A549 treated with AZD9567 at 1 μM for 4 hours (cell line): Measurements from ENCODE around the gene GLB1L. TPM values are rescaled to one million over a fixed set of nuclear protein-coding genes. Genes with fewer than 3 reads are reported as not detected.

Experiments
- total RNA-seq: library from RNA; stranded (reverse); fragments of 200-300 nt; extraction: Qiagen RNA extraction; gene quantifications from 5 replicates; pipeline ENCODE4 v1.2.3, GENCODE V29; 2022; ENCODE audit not compliant: insufficient read depth

GLB1L gene
- 5.6 to 7.1 TPM (median 5.9 TPM) in 5 replicates for total RNA-seq

DNA sequence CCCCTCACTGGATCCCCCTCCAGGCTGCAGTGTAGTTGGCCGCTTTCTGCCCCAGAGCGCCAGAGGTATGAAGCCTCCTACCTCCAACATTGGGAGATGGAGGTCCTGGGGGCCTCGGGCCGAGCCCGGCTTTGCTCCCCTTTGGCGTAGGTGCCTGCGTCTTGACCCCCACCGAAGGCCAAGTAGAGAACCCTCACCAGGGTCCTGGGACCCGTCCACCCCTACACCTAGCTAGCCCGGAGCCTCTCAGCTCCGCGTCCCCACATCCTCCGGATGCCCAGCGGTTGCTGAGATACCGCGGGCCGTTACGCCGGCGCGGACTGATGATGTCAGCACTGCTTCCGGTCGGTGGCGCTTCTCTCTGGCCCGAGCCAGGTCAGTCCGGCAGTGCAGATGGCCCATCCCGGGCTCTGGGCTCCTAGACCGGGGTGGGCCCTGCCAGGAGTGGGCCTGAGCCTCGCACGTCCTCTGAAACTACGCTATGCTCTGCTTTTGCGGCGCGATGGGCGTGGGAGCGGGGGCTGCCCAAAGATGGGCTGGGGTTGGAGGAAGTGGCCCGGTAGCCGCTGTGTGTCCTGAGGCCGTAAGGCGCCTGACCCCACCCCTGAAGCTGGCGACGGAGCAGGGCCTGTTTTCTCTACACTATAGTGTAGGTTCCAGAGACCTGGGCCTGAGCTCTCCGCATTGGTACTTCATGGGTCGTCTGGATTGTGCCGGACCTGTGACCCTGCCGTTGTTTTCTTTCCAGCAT lies at the start of gene GLB1L, which contains the start of gene STK16:
Gene GLB1L, minus strand, starts transcription at position 297 of the 751 bp plus-strand sequence. CDS start 1,871 bp downstream, outside the sequence.
Gene STK16, plus strand, starts transcription at position 332 of the 751 bp plus-strand sequence. CDS start 521 bp downstream, outside the sequence.

DNA sequence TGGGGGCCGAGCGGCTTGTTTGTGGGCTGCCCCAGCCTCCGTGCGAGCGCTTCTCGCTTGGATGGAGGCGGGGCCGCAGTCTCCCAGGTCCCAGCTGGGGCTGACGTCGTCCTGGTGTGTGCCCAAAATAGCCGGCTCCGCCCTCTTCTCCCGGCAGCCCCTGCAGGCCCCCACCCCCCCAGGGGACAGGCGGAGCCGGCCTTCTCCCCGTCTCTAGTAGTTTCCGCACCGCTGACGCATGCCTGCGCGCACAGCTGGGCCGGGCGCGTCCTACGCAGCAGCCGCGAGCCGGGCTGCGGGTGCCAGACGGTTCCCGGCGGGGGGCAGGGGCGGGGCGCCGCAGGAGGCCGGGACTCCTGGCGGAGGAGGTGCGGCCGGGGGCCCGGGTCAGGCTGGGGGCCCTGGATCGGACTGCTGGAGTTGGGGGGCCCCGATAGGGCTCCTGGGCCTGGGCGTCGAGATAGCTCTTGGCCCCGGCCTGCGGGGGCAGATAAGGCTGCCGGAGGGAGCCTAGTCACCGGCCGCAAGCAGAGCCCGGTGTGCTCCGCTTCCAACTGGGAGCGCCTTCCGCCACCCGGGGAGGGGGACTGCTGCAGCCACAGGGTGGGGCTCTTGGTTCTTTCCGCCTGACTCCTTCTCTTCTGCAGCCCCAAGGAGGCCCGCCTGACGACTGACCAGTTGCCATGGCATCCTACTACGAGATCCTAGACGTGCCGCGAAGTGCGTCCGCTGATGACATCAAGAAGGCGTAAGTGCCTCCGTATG lies 34.1 kb upstream of the GLB1L start, which contains the start of gene DNAJB2:
Gene DNAJB2, plus strand, starts transcription at position 216 of the 765 bp plus-strand sequence. Its CDS starts 468 bp downstream, at position 684.

DNA sequence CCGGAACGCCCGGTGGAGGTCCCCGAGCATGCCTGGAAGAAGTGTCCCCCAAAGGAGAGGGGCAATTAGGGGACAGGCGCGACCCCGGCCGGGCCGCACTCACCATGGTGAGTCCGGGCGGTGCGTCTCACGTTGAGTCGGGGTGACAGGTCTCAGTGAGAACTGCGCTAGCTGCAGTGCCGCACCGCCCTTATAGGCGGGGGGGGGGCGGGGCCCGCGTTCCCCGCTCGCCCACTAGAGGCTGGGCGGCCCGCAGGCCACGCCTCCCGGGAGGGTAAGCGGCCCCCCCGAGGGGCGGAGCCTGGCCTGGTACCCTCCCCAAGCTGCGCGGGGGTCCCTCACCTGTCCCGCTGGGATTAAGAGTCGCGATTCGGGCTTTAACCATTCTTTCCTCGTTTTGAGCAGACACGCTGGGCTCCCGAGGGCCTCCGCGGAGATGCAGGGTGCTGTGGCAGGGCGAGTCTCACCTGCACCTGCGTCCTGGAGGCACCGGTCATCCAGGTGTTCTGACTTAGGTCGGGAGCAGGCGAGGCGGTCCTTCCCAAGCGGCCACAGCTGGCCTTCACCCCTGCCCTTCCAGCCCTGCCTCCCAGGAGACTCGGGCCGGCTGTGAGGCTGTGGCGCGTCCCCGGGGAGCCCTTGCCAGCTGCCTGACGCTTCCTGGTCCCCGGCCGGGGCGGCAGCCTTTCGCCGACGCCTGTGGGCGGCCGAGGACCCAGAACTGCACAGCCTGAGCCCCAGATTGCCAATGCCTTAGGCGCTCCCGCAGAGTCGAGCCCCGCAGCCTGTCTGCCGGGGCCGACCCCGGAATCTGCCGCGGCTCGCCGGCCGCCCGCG lies 8.7 kb upstream of the GLB1L start, which contains the start of gene TUBA4A:
Gene TUBA4A, minus strand, starts transcription at position 166 of the 837 bp plus-strand sequence. Its CDS starts 60 bp downstream, at position 106.

DNA sequence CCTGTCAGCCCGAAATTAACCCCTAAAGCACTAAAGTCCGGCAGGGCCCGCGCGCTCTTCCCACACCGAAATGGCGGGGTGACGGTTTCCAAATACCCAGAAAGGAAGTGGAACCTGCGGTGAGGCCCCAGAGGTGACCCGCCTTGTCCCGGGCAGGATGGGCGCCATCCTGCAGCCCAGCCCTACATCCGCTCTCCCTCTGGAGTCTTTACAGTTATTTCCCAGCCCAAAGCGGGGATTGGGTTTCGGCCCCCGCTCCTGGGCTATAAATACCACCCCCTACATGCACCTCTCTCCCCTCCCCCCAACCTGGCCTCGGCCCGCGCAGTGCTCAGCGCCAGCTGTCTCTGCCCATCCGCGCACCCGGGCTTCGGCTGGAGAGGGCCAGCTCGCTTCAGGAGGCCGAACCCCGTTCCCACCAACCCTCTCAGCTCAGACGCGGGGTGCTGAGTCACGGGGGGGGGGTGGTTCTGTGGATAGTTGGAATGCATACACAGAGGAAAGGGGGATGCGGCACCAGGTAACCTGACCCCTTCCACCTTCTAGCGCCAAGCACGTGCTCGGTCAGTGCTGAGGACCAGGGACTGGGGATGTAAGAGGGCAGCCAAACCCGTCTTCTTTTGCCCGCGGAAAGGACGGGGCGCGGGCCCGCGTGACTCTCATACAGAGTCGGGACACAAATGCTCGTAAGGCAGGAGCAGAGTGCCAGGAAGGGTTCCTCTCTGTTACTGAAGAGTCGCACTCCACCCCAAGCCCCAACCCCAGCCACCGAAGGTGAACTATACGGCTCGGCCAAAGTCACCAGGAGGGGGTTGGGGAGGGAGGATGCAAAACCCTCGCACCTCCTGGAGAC lies 7.9 kb upstream of the GLB1L start, which contains the start of gene TUBA4B:
Gene TUBA4B, plus strand, starts transcription at position 344 of the 853 bp plus-strand sequence. Its CDS starts 165 bp downstream, at position 509.

DNA sequence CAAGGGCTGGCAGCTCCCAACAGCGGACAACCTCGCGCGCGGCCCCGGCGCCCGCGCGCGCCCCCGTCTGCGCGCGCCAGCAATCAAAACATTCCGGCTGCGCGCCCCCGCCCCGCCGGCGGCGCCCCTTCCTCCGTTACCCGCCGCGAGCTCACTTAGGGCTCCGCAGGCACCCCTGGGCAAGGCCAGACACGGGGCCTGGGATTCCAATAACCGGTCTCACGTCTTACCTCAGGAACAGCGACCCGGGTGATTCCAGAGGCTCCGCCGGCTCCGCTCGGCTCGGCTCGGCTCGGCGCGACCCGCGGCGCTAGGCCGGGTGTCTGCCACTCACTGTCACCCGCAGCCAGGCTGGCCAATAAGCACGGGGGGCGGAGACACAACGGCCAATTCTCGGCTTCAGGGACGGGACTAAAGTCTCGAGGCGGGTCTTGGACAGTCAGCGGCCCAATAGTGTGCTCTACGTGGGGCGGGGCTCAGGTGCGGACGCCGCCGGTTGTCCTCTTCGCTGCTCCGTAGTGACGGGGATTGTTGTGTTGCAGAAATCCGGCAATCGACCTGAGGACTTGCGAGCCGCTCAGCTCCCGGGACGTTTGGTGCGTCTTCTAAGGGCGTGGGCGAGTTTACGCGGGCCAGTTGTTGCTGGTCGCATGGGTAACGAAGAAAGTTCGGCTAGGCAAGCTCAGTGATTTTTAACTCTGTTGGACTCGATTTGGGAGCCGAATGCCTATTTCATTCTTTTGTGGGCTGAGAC lies 15.8 kb downstream of the GLB1L start, which contains the start of the genes ANKZF1 and ATG9A:
Gene ANKZF1, plus strand, starts transcription at position 502 of the 754 bp plus-strand sequence. CDS start 452 bp downstream, outside the sequence.
Gene ATG9A, minus strand, starts transcription at position 332 of the 754 bp plus-strand sequence. CDS start 1,612 bp downstream, outside the sequence.

DNA sequence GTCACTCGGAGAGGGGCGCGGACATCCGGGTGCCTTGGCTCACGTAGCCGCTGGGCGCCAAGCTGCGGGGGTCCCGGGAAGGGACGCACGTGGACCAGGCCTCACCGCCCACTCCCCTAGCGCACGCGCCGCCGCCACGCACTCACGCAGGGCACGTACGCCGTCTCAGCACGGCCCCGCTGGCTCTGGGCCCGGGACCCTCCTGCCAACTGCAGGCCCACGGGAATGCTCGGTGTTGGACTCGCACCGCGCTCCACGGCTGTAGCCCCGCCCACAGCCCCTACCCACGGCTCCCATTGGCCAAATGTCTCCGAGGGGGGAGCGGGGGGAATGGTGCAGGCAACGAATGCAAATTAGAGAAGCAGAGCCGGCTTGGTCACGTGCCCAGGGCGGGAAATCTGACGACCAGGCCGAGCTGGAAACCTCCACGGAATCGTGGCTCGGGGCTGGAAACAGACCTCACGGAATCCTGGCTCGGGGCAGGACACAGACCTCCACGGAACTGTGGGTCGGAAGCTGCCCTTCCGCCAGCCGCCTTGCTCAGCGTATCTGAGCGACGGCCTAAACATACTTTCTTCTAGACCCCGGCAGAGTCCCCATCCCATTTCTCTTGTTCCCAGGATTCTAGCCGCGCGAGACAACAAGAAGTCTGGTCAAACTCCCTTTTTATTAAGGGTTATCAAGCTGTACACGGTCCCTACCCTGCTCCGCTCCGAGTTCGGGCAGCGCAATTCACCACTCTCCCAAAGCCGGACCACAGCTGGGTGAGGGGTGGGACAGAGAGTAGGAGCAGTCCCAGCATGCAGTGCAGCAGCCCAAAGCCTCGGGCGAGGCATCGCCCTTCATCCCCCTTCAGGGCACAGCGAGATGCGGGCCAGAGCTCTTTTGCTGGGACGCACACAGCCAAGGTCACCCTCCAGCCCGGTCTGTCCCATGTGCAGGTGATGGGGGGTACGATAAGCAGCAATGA lies 26.2 kb downstream of the GLB1L start, which contains the start of gene ABCB6:
Gene ABCB6, minus strand, starts transcription at position 227 of the 970 bp plus-strand sequence. CDS start 285 bp downstream, outside the sequence.

DNA sequence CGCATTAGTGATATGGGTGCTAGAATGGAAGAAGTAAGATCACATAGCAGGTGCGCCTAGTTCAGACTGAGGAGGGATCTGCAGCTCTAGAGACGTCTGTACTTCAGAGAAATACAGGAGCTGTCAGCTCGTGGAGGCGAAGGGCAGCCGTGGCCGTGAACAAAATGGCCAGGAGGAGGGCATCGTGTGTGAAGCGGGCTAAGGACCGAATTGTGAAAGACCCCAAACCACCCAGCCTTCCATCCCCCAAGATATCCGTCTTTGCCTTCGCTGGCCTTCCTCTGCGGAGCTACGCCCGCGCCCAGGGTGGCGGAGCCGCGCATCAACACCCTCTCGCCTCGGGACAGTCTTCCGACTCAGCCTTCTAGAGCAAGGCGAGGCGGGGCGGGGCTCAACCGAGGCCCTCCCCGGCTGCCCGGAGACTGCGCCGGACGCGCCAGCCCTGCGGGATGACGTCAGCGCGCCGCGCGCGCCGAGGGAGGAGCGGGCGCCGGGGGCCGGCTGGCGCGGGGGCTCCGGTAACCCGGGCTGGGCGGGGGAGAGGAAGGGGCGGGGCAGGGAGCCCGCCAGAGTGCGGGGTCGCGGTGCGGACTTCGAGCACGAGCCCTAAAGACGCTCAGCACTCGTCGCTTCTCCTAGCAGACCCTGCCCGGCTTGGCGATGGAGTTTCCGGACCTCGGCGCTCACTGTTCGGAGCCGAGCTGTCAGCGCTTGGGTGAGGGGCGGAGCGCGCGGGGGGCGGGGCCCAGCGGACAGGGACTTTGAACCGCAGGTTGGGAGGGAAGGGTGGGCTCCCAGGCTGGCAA lies 38.7 kb downstream of the GLB1L start, which contains the start of gene ZFAND2B:
Gene ZFAND2B, plus strand, starts transcription at position 455 of the 806 bp plus-strand sequence. Its CDS starts 206 bp downstream, at position 661.

Other genes with a start within 250 kb of the GLB1L start
- 0.13 to 0.22 TPM (median 0.18 TPM) in 4 of 5 replicates, not detected in the other for gene CFAP65, start 203.9 kb downstream of the GLB1L start, total RNA-seq
- gene IHH, start 184.5 kb downstream of the GLB1L start, total RNA-seq: 0.27 to 0.62 TPM (median 0.46 TPM) in 4 of 5 replicates, not detected in the other
- gene NHEJ1, start 84.6 kb downstream of the GLB1L start, total RNA-seq: 14.5 to 40.0 TPM (median 16.5 TPM) in 5 replicates
- gene SLC23A3, start 75.4 kb downstream of the GLB1L start, total RNA-seq: 0.68 to 1.2 TPM (median 0.92 TPM) in 4 of 5 replicates, not detected in the other
- gene CNPPD1, start 68.5 kb downstream of the GLB1L start, total RNA-seq: 42.4 to 47.3 TPM (median 45.6 TPM) in 5 replicates
- gene RETREG2, start 67.2 kb downstream of the GLB1L start, total RNA-seq: 61.8 to 86.6 TPM (median 81.2 TPM) in 5 replicates
- gene ZFAND2B, start 38.7 kb downstream of the GLB1L start, total RNA-seq: 19.0 to 24.6 TPM (median 21.7 TPM) in 5 replicates
- gene ABCB6, start 26.5 kb downstream of the GLB1L start, total RNA-seq: 27.7 to 35.3 TPM (median 30.6 TPM) in 5 replicates
- 37.4 to 46.2 TPM (median 40.8 TPM) in 5 replicates for gene ATG9A, start 15.8 kb downstream of the GLB1L start, total RNA-seq
- 14.6 to 31.0 TPM (median 19.9 TPM) in 5 replicates for gene ANKZF1, start 15.6 kb downstream of the GLB1L start, total RNA-seq
- gene STK16, start within 50 bp of the GLB1L start, total RNA-seq: 23.5 to 31.2 TPM (median 28.5 TPM) in 5 replicates
- gene TUBA4B, start 7.8 kb upstream of the GLB1L start, total RNA-seq: 0.13 to 0.22 TPM (median 0.19 TPM) in 4 of 5 replicates, not detected in the other
- gene TUBA4A, start 8.5 kb upstream of the GLB1L start, total RNA-seq: 242 to 422 TPM (median 253 TPM) in 5 replicates
- gene DNAJB2, start 33.9 kb upstream of the GLB1L start, total RNA-seq: 26.0 to 41.0 TPM (median 35.4 TPM) in 5 replicates
- gene PTPRN, start 64.0 kb upstream of the GLB1L start, total RNA-seq: 0.92 to 1.8 TPM (median 1.1 TPM) in 4 of 5 replicates, not detected in the other
- not detected in 5 replicates for gene RESP18, start 87.3 kb upstream of the GLB1L start, total RNA-seq
- 62.7 to 99.5 TPM (median 71.7 TPM) in 5 replicates for gene DNPEP, start 142.5 kb upstream of the GLB1L start, total RNA-seq
- 0.03 to 0.27 TPM (median 0.15 TPM) in 3 of 5 replicates, not detected in the others for gene DES, start 172.9 kb upstream of the GLB1L start, total RNA-seq
- 4.7 to 7.8 TPM (median 6.5 TPM) in 5 replicates for gene SPEG, start 189.4 kb upstream of the GLB1L start, total RNA-seq